Measurements from ENCODE around the gene TUBB6. TPM values are rescaled to one million over a fixed set of nuclear protein-coding genes. Genes with fewer than 3 reads are reported as not detected.
A peak's percentile ranks its signal among the peaks of the same experiment; 100 is the strongest.

Gene TUBB6
- total and polyA plus RNA-seq, 2 of the 13 experiments (the other 11 are each of a cell fraction or from before 2014, with no cell fraction given): 9.9 to 28.6 TPM

- TF ChIP-seq REST (IDR thresholded peaks at IDR 0.05; ENCODE audit: borderline replicate concordance in 1 of 2, low read depth in 1 of 2, low read length in 2 of 2): no peak
- no peak for TF ChIP-seq BATF2 (CRISPR knock-in tag; IDR thresholded peaks at IDR 0.05)
- TF ChIP-seq ZSCAN30 (CRISPR knock-in tag; IDR thresholded peaks at IDR 0.05): no peak
- TF ChIP-seq GPBP1L1 (CRISPR knock-in tag; IDR thresholded peaks at IDR 0.05): no peak
- TF ChIP-seq XRCC5 (optimal IDR thresholded peaks at IDR 0.05; ENCODE audit: low read length): peak; percentile 80
- TF ChIP-seq, protein P1, sequence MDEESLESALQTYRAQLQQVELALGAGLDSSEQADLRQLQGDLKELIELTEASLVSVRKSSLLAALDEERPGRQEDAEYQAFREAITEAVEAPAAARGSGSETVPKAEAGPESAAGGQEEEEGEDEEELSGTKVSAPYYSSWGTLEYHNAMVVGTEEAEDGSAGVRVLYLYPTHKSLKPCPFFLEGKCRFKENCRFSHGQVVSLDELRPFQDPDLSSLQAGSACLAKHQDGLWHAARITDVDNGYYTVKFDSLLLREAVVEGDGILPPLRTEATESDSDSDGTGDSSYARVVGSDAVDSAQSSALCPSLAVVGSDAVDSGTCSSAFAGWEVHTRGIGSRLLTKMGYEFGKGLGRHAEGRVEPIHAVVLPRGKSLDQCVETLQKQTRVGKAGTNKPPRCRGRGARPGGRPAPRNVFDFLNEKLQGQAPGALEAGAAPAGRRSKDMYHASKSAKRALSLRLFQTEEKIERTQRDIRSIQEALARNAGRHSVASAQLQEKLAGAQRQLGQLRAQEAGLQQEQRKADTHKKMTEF (CRISPR knock-in tag; IDR thresholded peaks at IDR 0.05): peak; percentile 22; the same call in 1 of the 2 replicates
- peak; percentile 64; the same call in 1 of the 2 replicates for TF ChIP-seq TGIF2 (CRISPR knock-in tag; IDR thresholded peaks at IDR 0.05)
- TF ChIP-seq, protein P2, sequence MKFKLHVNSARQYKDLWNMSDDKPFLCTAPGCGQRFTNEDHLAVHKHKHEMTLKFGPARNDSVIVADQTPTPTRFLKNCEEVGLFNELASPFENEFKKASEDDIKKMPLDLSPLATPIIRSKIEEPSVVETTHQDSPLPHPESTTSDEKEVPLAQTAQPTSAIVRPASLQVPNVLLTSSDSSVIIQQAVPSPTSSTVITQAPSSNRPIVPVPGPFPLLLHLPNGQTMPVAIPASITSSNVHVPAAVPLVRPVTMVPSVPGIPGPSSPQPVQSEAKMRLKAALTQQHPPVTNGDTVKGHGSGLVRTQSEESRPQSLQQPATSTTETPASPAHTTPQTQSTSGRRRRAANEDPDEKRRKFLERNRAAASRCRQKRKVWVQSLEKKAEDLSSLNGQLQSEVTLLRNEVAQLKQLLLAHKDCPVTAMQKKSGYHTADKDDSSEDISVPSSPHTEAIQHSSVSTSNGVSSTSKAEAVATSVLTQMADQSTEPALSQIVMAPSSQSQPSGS (CRISPR knock-in tag; IDR thresholded peaks at IDR 0.05): 0 out of 2 replicates have a peak, but pooled peaks have one; percentile 20
- no peak for TF ChIP-seq SOX5 (CRISPR knock-in tag; IDR thresholded peaks at IDR 0.05; ENCODE audit: borderline replicate concordance)
- TF ChIP-seq EEA1 (CRISPR knock-in tag; IDR thresholded peaks at IDR 0.05; ENCODE audit: borderline replicate concordance): no peak
- TF ChIP-seq PTBP1 (IDR thresholded peaks at IDR 0.05; ENCODE audit: low read depth, low read length, poor library complexity, severe bottlenecking): no peak
- TF ChIP-seq SRF (IDR thresholded peaks at IDR 0.05; ENCODE audit: low read depth, low read length): no peak
- no peak for TF ChIP-seq ZNF274 (CRISPR knock-in tag; IDR thresholded peaks at IDR 0.05)
- TF ChIP-seq MTF2 (CRISPR knock-in tag; IDR thresholded peaks at IDR 0.05; ENCODE audit: borderline replicate concordance): no peak
- TF ChIP-seq ZNF790 (CRISPR knock-in tag; IDR thresholded peaks at IDR 0.05; ENCODE audit: borderline replicate concordance): no peak
- TF ChIP-seq ZBTB49 (CRISPR knock-in tag; IDR thresholded peaks at IDR 0.05; ENCODE audit: borderline replicate concordance): no peak
- no peak for TF ChIP-seq ZNF44 (CRISPR knock-in tag; IDR thresholded peaks at IDR 0.05)
- no peak for TF ChIP-seq KLF12 (CRISPR knock-in tag; IDR thresholded peaks at IDR 0.05; ENCODE audit: borderline replicate concordance)
Observed at GRCh38 chr18:12327510-12328178, 19.6 kb downstream of the TUBB6 start (continued).

Measured in HepG2 (cell line).